OCI-LY3 (cell line): Measurements from ENCODE around the gene UGT1A5.

Source experiments
- EZH2phosphoT487 ChIP-seq: fragments of 200-600 bp; shearing (Covaris generic); IDR thresholded peaks from 2 replicates; pipeline ENCODE4 v1.6.1; 2018; ENCODE audit warnings: antibody characterized with exemption, mixed run types, low read depth
- TF ChIP-seq, protein P1 (sequence below): fragments of 200-600, 300-600 bp; sonication (generic); IDR thresholded peaks from 2 replicates; pipeline ENCODE4 v1.5.1; 2014; ENCODE audit warnings: antibody characterized with exemption, low read length, low read depth

DNA sequence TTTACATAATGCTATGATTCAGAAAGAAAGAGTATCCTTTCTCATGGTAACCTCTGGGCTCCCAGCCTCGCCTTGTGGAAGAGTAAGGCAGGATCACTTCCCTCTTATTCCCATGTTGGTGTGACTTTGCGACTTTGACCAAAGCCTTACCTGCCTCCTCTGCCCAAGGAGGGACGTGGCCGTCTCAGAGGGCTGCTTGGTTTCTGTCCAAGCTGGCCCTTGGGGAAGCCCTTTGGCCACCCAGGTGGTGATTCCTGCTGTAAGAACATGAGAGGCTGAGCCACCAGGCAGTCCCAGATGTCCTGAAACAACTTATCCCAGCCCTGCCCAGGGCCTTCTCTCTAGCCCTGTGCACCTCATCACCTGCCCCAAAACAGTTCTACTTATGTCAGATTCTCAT, 14.0 kb upstream of the UGT1A5 start:
- TF ChIP-seq, protein P1, sequence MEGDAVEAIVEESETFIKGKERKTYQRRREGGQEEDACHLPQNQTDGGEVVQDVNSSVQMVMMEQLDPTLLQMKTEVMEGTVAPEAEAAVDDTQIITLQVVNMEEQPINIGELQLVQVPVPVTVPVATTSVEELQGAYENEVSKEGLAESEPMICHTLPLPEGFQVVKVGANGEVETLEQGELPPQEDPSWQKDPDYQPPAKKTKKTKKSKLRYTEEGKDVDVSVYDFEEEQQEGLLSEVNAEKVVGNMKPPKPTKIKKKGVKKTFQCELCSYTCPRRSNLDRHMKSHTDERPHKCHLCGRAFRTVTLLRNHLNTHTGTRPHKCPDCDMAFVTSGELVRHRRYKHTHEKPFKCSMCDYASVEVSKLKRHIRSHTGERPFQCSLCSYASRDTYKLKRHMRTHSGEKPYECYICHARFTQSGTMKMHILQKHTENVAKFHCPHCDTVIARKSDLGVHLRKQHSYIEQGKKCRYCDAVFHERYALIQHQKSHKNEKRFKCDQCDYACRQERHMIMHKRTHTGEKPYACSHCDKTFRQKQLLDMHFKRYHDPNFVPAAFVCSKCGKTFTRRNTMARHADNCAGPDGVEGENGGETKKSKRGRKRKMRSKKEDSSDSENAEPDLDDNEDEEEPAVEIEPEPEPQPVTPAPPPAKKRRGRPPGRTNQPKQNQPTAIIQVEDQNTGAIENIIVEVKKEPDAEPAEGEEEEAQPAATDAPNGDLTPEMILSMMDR: no peak
- no peak for TF ChIP-seq EZH2phosphoT487
